Measurements from ENCODE around the gene NFASC.

The NFASC gene

GRCh38 chr1:204944662-204945061 is 74.0 kb downstream of the NFASC start:
- no peak overlapping the region for H3K9ac ChIP-seq (ENCODE audit: low read length)
- no peaks in the 10 kb centered on the region for H3K9me3 ChIP-seq (ENCODE audit: insufficient read depth, low read length)
- H3K79me2 ChIP-seq (ENCODE audit: insufficient read depth, low read length) = no peaks in the 10 kb centered on the region
- no peaks in the 10 kb centered on the region for H4K20me1 ChIP-seq (ENCODE audit: low read depth, low read length)
- no peak overlapping the region for H2AFZ ChIP-seq (ENCODE audit: low read depth, low read length, severe bottlenecking)
- no peak overlapping the region for H3K4me3 ChIP-seq (ENCODE audit: insufficient read depth, low read length, poor library complexity, severe bottlenecking)
- H3K27me3 ChIP-seq (ENCODE audit: low read length) = no peaks in the 10 kb centered on the region
- no peak overlapping the region for H3K4me2 ChIP-seq (ENCODE audit: low read depth, low read length, poor library complexity, severe bottlenecking)
- no peaks in the 10 kb centered on the region for H3F3A ChIP-seq (ENCODE audit: insufficient read depth)
- TF ChIP-seq, protein P1, sequence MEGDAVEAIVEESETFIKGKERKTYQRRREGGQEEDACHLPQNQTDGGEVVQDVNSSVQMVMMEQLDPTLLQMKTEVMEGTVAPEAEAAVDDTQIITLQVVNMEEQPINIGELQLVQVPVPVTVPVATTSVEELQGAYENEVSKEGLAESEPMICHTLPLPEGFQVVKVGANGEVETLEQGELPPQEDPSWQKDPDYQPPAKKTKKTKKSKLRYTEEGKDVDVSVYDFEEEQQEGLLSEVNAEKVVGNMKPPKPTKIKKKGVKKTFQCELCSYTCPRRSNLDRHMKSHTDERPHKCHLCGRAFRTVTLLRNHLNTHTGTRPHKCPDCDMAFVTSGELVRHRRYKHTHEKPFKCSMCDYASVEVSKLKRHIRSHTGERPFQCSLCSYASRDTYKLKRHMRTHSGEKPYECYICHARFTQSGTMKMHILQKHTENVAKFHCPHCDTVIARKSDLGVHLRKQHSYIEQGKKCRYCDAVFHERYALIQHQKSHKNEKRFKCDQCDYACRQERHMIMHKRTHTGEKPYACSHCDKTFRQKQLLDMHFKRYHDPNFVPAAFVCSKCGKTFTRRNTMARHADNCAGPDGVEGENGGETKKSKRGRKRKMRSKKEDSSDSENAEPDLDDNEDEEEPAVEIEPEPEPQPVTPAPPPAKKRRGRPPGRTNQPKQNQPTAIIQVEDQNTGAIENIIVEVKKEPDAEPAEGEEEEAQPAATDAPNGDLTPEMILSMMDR (IDR thresholded peaks at IDR 0.05; ENCODE audit: insufficient read depth, low read length, poor library complexity, severe bottlenecking) = no peak
- TF ChIP-seq EZH2phosphoT487 (conservative IDR thresholded peaks at IDR 0.05; ENCODE audit: low read length) = no peak
- no peak overlapping the region for H3K27ac ChIP-seq (ENCODE audit: low read depth, low read length)
- H3K36me3 ChIP-seq (ENCODE audit: low read length) = no peaks in the 10 kb centered on the region
- no peaks in the 10 kb centered on the region for H3K9me2 ChIP-seq (replicated peaks; ENCODE audit: insufficient read depth, low read length)

GRCh38 chr1:204945565-204945977 is 74.9 kb downstream of the NFASC start:
- TF ChIP-seq, protein P1 (IDR thresholded peaks at IDR 0.05; ENCODE audit: insufficient read depth, low read length, poor library complexity, severe bottlenecking) = no peak
- TF ChIP-seq EZH2phosphoT487 (conservative IDR thresholded peaks at IDR 0.05; ENCODE audit: low read length) = no peak
- Histone ChIP-seq H3K79me2 (ENCODE audit: insufficient read depth, low read length) (no peaks in the 10 kb centered on the region), H3K4me2 (ENCODE audit: low read depth, low read length, poor library complexity, severe bottlenecking) (no peak overlapping the region), H2AFZ (ENCODE audit: low read depth, low read length, severe bottlenecking) (no peak overlapping the region), H3K36me3 (ENCODE audit: low read length) (no peaks in the 10 kb centered on the region), H3F3A (ENCODE audit: insufficient read depth) (no peaks in the 10 kb centered on the region), H3K4me3 (ENCODE audit: insufficient read depth, low read length, poor library complexity, severe bottlenecking) (no peak overlapping the region), H3K27ac (ENCODE audit: low read depth, low read length) (no peak overlapping the region), H3K27me3 (ENCODE audit: low read length) (no peaks in the 10 kb centered on the region), H3K9me2 (replicated peaks; ENCODE audit: insufficient read depth, low read length) (no peaks in the 10 kb centered on the region), H3K9me3 (ENCODE audit: insufficient read depth, low read length) (no peaks in the 10 kb centered on the region), H3K9ac (ENCODE audit: low read length) (no peak overlapping the region), H4K20me1 (ENCODE audit: low read depth, low read length) (no peaks in the 10 kb centered on the region)

DNA sequence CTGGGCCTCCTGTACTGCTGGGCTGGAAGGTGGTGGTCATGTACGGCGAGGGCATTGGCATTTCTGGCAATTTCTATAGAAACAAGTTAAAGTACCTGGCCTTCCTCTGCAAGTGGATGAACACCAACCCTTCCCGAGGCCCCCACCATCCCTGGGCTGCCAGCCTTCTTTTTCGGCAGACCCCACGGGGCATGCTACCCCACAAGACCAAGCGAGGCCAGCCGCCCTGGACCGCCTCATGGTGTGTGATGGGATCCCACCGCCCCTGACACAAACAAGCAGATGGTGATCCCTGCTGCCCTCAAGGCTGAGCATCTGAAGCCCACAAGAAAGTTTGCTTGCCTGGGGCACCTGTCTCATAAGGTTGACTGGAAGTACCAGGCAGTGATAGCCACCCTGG is 76.0 kb downstream of the NFASC start:
- Histone ChIP-seq H3K36me3 (ENCODE audit: low read length) (no peaks in the 10 kb centered on the region), H4K20me1 (ENCODE audit: low read depth, low read length) (no peaks in the 10 kb centered on the region), H3K79me2 (ENCODE audit: insufficient read depth, low read length) (no peaks in the 10 kb centered on the region), H2AFZ (ENCODE audit: low read depth, low read length, severe bottlenecking) (no peak overlapping the region), H3K9me2 (replicated peaks; ENCODE audit: insufficient read depth, low read length) (no peaks in the 10 kb centered on the region), H3F3A (ENCODE audit: insufficient read depth) (no peaks in the 10 kb centered on the region), H3K4me3 (ENCODE audit: insufficient read depth, low read length, poor library complexity, severe bottlenecking) (no peak overlapping the region), H3K27me3 (ENCODE audit: low read length) (no peaks in the 10 kb centered on the region), H3K27ac (ENCODE audit: low read depth, low read length) (no peak overlapping the region), H3K9me3 (ENCODE audit: insufficient read depth, low read length) (no peaks in the 10 kb centered on the region), H3K9ac (ENCODE audit: low read length) (no peak overlapping the region), H3K4me2 (ENCODE audit: low read depth, low read length, poor library complexity, severe bottlenecking) (no peak overlapping the region)
- TF ChIP-seq, protein P1 (IDR thresholded peaks at IDR 0.05; ENCODE audit: insufficient read depth, low read length, poor library complexity, severe bottlenecking) = no peak
- TF ChIP-seq EZH2phosphoT487 (conservative IDR thresholded peaks at IDR 0.05; ENCODE audit: low read length) = no peak

All from SU-DHL-6 (cell line).